IMR-90 (cell line): Measurements from ENCODE around the gene CAMTA1.

ENCODE experiments used
- FOS ChIP-seq: fragments of 150-350 bp; IDR thresholded peaks from 2 replicates; pipeline ENCODE4 v1.6.1; 2016; ENCODE audit warnings: low read depth, low read length
- MAFK ChIP-seq: IDR thresholded peaks from 2 replicates; pipeline ENCODE4 v1.6.1; 2012; ENCODE audit warnings: low read depth, low read length, improper control_type of control experiment
- MAZ ChIP-seq: IDR thresholded peaks from 2 replicates; pipeline ENCODE4 v1.6.1; 2012; ENCODE audit warnings: low read depth, mild to moderate bottlenecking, low read length, improper control_type of control experiment, moderate library complexity, borderline replicate concordance
- MXI1 ChIP-seq: IDR thresholded peaks from 2 replicates; pipeline ENCODE4 v1.6.1; 2012; ENCODE audit warnings: low read depth, mild to moderate bottlenecking, low read length, moderate library complexity, borderline replicate concordance
- NFE2L2 ChIP-seq: fragments of 150-350 bp; IDR thresholded peaks from 2 replicates; pipeline ENCODE4 v1.6.1; 2016; ENCODE audit warnings: low read depth, mild to moderate bottlenecking, low read length
- POLR2A ChIP-seq: IDR thresholded peaks from 2 replicates; pipeline ENCODE4 v1.6.1; 2012; ENCODE audit warnings: mild to moderate bottlenecking, low read depth, low read length
- RAD21 ChIP-seq: IDR thresholded peaks from 2 replicates; pipeline ENCODE4 v1.6.1; 2012; ENCODE audit warnings: low read length, improper control_type of control experiment
- RCOR1 ChIP-seq: IDR thresholded peaks from 2 replicates; pipeline ENCODE4 v1.6.1; 2012; ENCODE audit warnings: mild to moderate bottlenecking, low read length, improper control_type of control experiment; ENCODE audit not compliant: insufficient replicate concordance
- RFX5 ChIP-seq: IDR thresholded peaks from 2 replicates; pipeline ENCODE4 v1.8.0; 2012; ENCODE audit warnings: low read depth, mild to moderate bottlenecking, low read length, moderate library complexity
- SMC3 ChIP-seq: fragments of 150-350 bp; IDR thresholded peaks from 2 replicates; pipeline ENCODE4 v1.6.1; 2016; ENCODE audit warnings: low read depth, mild to moderate bottlenecking, antibody characterized with exemption, low read length, moderate library complexity
- TF ChIP-seq, protein P1 (sequence below): conservative IDR thresholded peaks from 2 replicates; pipeline ENCODE4 v1.5.1; 2012; ENCODE audit warnings: mild to moderate bottlenecking, low read depth, low read length, improper control_type of control experiment
- TF ChIP-seq, protein P2 (sequence below): fragments of 150-350 bp; IDR thresholded peaks from 2 replicates; pipeline ENCODE4 v1.6.1; 2016; ENCODE audit warnings: low read depth, mild to moderate bottlenecking, low read length, moderate library complexity, borderline replicate concordance
- TF ChIP-seq, protein P3 (sequence below): fragments of 150-350 bp; IDR thresholded peaks from 2 replicates; pipeline ENCODE4 v1.6.1; 2017; ENCODE audit warnings: mild to moderate bottlenecking, antibody characterized with exemption, low read length, low read depth

DNA sequence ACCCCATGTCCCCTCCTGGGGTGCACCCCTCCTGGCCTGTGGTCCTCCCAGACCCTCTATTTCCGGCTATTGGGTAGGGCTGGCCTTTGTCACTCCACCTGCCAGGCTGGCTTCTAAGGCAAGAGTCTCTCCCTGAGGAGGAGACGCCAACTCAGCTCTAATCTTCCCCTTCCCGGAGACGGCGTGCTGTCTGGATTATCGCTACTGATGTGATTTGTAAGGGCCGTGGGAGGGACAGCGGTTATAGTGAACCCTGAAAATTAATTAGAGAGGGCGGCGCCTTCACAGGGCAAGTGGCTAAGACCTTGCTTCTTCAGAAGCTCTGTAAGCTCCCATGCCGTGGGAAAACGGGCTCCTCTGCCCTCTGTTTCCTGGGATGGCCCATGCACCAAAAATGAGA lies 778.9 kb downstream of the CAMTA1 start:
- TF ChIP-seq, protein P1, sequence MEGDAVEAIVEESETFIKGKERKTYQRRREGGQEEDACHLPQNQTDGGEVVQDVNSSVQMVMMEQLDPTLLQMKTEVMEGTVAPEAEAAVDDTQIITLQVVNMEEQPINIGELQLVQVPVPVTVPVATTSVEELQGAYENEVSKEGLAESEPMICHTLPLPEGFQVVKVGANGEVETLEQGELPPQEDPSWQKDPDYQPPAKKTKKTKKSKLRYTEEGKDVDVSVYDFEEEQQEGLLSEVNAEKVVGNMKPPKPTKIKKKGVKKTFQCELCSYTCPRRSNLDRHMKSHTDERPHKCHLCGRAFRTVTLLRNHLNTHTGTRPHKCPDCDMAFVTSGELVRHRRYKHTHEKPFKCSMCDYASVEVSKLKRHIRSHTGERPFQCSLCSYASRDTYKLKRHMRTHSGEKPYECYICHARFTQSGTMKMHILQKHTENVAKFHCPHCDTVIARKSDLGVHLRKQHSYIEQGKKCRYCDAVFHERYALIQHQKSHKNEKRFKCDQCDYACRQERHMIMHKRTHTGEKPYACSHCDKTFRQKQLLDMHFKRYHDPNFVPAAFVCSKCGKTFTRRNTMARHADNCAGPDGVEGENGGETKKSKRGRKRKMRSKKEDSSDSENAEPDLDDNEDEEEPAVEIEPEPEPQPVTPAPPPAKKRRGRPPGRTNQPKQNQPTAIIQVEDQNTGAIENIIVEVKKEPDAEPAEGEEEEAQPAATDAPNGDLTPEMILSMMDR: no peak
- TF ChIP-seq RAD21: no peak
- TF ChIP-seq, protein P2, sequence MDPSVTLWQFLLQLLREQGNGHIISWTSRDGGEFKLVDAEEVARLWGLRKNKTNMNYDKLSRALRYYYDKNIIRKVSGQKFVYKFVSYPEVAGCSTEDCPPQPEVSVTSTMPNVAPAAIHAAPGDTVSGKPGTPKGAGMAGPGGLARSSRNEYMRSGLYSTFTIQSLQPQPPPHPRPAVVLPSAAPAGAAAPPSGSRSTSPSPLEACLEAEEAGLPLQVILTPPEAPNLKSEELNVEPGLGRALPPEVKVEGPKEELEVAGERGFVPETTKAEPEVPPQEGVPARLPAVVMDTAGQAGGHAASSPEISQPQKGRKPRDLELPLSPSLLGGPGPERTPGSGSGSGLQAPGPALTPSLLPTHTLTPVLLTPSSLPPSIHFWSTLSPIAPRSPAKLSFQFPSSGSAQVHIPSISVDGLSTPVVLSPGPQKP: no peak
- no peak for TF ChIP-seq POLR2A
- TF ChIP-seq RCOR1: no peak
- TF ChIP-seq, protein P3, sequence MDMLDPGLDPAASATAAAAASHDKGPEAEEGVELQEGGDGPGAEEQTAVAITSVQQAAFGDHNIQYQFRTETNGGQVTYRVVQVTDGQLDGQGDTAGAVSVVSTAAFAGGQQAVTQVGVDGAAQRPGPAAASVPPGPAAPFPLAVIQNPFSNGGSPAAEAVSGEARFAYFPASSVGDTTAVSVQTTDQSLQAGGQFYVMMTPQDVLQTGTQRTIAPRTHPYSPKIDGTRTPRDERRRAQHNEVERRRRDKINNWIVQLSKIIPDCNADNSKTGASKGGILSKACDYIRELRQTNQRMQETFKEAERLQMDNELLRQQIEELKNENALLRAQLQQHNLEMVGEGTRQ: no peak
- TF ChIP-seq RFX5: no peak
- no peak for TF ChIP-seq FOS
- TF ChIP-seq NFE2L2: no peak
- no peak for TF ChIP-seq MAFK
- no peak for TF ChIP-seq MXI1
- no peak for TF ChIP-seq MAZ
- no peak for TF ChIP-seq SMC3
